ENCODE results near the gene MLH3.
"Not testable (repeated sequence)": the region's sequence is repeated elsewhere in the genome, so short reads cannot be mapped to it uniquely, and the experiment has no call there.

MLH3 gene

GRCh38 chr14:75069811-75070145 lies 18.5 kb upstream of the MLH3 start:
- H3K27ac ChIP-seq (replicated peaks) = no peak overlapping the region
- DNase-seq (ENCODE audit: low read depth in 1 of 2, low spot score in 1 of 2) = no peak

GRCh38 chr14:75069121-75069810 lies 18.0 kb upstream of the MLH3 start, which contains the start of gene ZC2HC1C:
TSS of gene ZC2HC1C (plus strand) at chr14:75069641. CDS start at chr14:75070574, 933 bp downstream.
- H3K27ac ChIP-seq (replicated peaks) = peak within 1 kb of the TSS; percentile 54
- H3K4me3 ChIP-seq (replicated peaks; ENCODE audit: insufficient read depth, low read length) = peak within 1 kb of the TSS; percentile 40
- TF ChIP-seq REST (IDR thresholded peaks at IDR 0.05; ENCODE audit: insufficient replicate concordance, low read depth) = no peak
- no peak for TF ChIP-seq CTCF (IDR thresholded peaks at IDR 0.05; ENCODE audit: insufficient read depth, low read length)
- no peak for TF ChIP-seq SPI1 (IDR thresholded peaks at IDR 0.05; ENCODE audit: borderline replicate concordance, low read depth)
- TF ChIP-seq GABPA (IDR thresholded peaks at IDR 0.05; ENCODE audit: low read depth) = no peak
- no peak for TF ChIP-seq POLR2AphosphoS5 (IDR thresholded peaks at IDR 0.05; ENCODE audit: low read depth)
- peak; percentile 28 to 40 for DNase-seq (ENCODE audit: low read depth in 1 of 2, low spot score in 1 of 2)
- no peaks in the 10 kb centered on the region for H3K27me3 ChIP-seq (ENCODE audit: insufficient read depth, poor library complexity, severe bottlenecking)

More at GRCh38 chr14:75069811-75070145, 18.5 kb upstream of the MLH3 start:
- Histone ChIP-seq H3K27me3 (ENCODE audit: insufficient read depth, poor library complexity, severe bottlenecking) (no peaks in the 10 kb centered on the region), H3K4me3 (replicated peaks; ENCODE audit: insufficient read depth, low read length) (peak overlapping the region; percentile 40)
- no peak for TF ChIP-seq CTCF (IDR thresholded peaks at IDR 0.05; ENCODE audit: insufficient read depth, low read length)
- no peak for TF ChIP-seq SPI1 (IDR thresholded peaks at IDR 0.05; ENCODE audit: borderline replicate concordance, low read depth)
- TF ChIP-seq REST (IDR thresholded peaks at IDR 0.05; ENCODE audit: insufficient replicate concordance, low read depth) = no peak
- TF ChIP-seq GABPA (IDR thresholded peaks at IDR 0.05; ENCODE audit: low read depth) = no peak
- TF ChIP-seq POLR2AphosphoS5 (IDR thresholded peaks at IDR 0.05; ENCODE audit: low read depth) = no peak

DNA sequence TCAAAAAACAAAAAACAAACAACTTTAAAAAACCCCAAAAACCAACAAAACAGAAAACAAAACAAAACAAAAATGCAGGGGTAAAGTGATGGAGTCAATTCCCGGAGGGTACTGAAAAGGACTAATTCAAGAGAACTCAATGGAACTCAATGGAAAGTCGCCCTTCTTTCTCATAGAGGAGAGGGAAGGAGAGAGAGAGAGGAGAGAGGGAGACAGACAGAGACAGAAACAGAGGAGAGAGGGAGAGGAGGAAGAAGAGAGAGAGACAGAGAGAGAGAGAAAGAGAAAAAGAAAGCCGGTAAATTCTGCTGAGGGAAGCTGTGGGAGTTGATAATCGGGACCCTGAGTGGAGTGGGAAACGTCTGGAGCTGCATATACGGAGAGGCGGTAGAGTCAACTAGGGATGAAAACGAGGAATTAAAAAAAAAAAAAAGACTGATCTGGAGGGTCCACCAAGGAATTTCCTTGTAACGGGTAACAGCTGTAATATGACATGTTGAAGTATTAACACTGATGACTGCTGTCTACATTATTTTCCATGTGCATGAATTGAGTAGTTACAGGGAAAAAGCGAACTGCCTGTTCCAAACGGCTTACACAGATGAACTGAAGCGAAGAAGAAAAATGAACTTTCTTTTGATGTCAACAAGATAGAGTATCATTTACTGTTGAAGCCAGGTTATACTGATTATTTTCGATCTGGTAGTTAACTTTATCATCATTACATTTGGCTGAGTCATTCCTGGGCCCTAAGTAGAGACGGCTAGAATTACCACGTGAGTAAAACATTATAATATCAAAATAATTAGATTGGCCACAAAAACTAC lies 17.2 kb upstream of the MLH3 start:
- no peak for DNase-seq (ENCODE audit: low read depth in 1 of 2, low spot score in 1 of 2)
- Histone ChIP-seq H3K27ac (replicated peaks) (peak overlapping the region; percentile 54), H3K4me3 (replicated peaks; ENCODE audit: insufficient read depth, low read length) (peak overlapping the region; percentile 40), H3K27me3 (ENCODE audit: insufficient read depth, poor library complexity, severe bottlenecking) (no peaks in the 10 kb centered on the region)
- TF ChIP-seq SPI1 (IDR thresholded peaks at IDR 0.05; ENCODE audit: borderline replicate concordance, low read depth) (no peak), GABPA (IDR thresholded peaks at IDR 0.05; ENCODE audit: low read depth) (no peak), CTCF (IDR thresholded peaks at IDR 0.05; ENCODE audit: insufficient read depth, low read length) (no peak), REST (IDR thresholded peaks at IDR 0.05; ENCODE audit: insufficient replicate concordance, low read depth) (no peak), POLR2AphosphoS5 (IDR thresholded peaks at IDR 0.05; ENCODE audit: low read depth) (no peak)

GRCh38 chr14:75067765-75068164 lies 16.5 kb upstream of the MLH3 start:
- not testable (repeated sequence) for H3K27ac ChIP-seq (replicated peaks); H3K4me3 ChIP-seq (replicated peaks; ENCODE audit: insufficient read depth, low read length); DNase-seq (ENCODE audit: low read depth in 1 of 2, low spot score in 1 of 2)

More at GRCh38 chr14:75067765-75068164, 16.5 kb upstream of the MLH3 start:
- not testable (repeated sequence) for H3K27me3 ChIP-seq (ENCODE audit: insufficient read depth, poor library complexity, severe bottlenecking)
